Stimulated activated CD4-positive, alpha-beta T cell treated with anti-CD3 and anti-CD28 coated beads, Interleukin-2, amount 100 ng/mL, for 4 hours (primary cell): ENCODE data around the gene NSMCE1.

ENCODE experiments used
- DNase-seq: peaks from one replicate; pipeline ENCODE4 v3.0.0-alpha.2; 2020; ENCODE audit warnings: low read depth

Gene NSMCE1

GRCh38 chr16:27191352-27191924, 77.1 kb downstream of the NSMCE1 start:
- DNase-seq = no peak

GRCh38 chr16:27190316-27190871, 78.2 kb downstream of the NSMCE1 start:
- DNase-seq = no peak

GRCh38 chr16:27189335-27189972, 79.1 kb downstream of the NSMCE1 start:
- DNase-seq = no peak

GRCh38 chr16:27188633-27189032, 79.9 kb downstream of the NSMCE1 start:
- no peak for DNase-seq

- no peak for DNase-seq
Observed at GRCh38 chr16:27185776-27186130, 82.8 kb downstream of the NSMCE1 start.

GRCh38 chr16:27182906-27183405, 85.6 kb downstream of the NSMCE1 start:
- DNase-seq = no peak

GRCh38 chr16:27181019-27181790, 87.4 kb downstream of the NSMCE1 start:
- DNase-seq = no peak

GRCh38 chr16:27179500-27180072, 89.0 kb downstream of the NSMCE1 start:
- DNase-seq = peak; percentile 80

- DNase-seq = peak; percentile 37
Observed at GRCh38 chr16:27177031-27177774, 91.4 kb downstream of the NSMCE1 start.

- no peak for DNase-seq
Observed at GRCh38 chr16:27175888-27176287, 92.7 kb downstream of the NSMCE1 start.
